A549 (cell line): ENCODE results near the gene SLC25A11. TPM values are rescaled to one million over a fixed set of nuclear protein-coding genes. Genes with fewer than 3 reads are reported as not detected.

ENCODE experiments used
- ATOH8 ChIP-seq: fragments of 250-450 bp; sonication (Bioruptor Pico); IDR thresholded peaks from 2 replicates; pipeline ENCODE4 v1.5.0; 2020; ENCODE audit warnings: low read depth, mild to moderate bottlenecking, moderate library complexity
- CTCF ChIP-seq: fragments of >200 bp; sonication (Bioruptor Twin); formaldehyde crosslinking; IDR thresholded peaks from 3 replicates; pipeline ENCODE4 v1.5.1; 2016
- EHMT2 ChIP-seq: fragments of 200-600 bp; sonication (generic); IDR thresholded peaks from 2 replicates; pipeline ENCODE4 v1.6.1; 2016; ENCODE audit warnings: antibody characterized with exemption, low read depth, mild to moderate bottlenecking, moderate library complexity
- HMGXB4 ChIP-seq: fragments of 250-450 bp; sonication (Bioruptor Pico); IDR thresholded peaks from 2 replicates; pipeline ENCODE4 v1.5.0; 2021; ENCODE audit warnings: mild to moderate bottlenecking, moderate library complexity, borderline replicate concordance
- HOXB5 ChIP-seq: fragments of 250-450 bp; sonication (Bioruptor Pico); IDR thresholded peaks from 2 replicates; pipeline ENCODE4 v1.5.0; 2020; ENCODE audit warnings: mild to moderate bottlenecking, moderate library complexity
- JUN ChIP-seq, 2 experiments: fragments of >200 bp; sonication (Bioruptor Twin); formaldehyde crosslinking; IDR thresholded peaks; 2 replicates in 1 of 2; 3 replicates in 1 of 2; pipeline ENCODE4 v1.6.1; 2016 to 2017
- KDM5A ChIP-seq: fragments of 200-600 bp; sonication (generic); IDR thresholded peaks from 2 replicates; pipeline ENCODE4 v1.6.1; 2016; ENCODE audit warnings: antibody characterized with exemption, mild to moderate bottlenecking
- MAFK ChIP-seq: fragments of 450-650 bp; IDR thresholded peaks from 2 replicates; pipeline ENCODE4 v1.6.1; 2014; ENCODE audit not compliant: partially characterized antibody
- MAZ ChIP-seq: fragments of 150-350 bp; IDR thresholded peaks from 2 replicates; pipeline ENCODE4 v1.6.1; 2014; ENCODE audit warnings: antibody characterized with exemption, low read depth, low read length, borderline replicate concordance
- NFE2L2 ChIP-seq: fragments of 150-350 bp; conservative IDR thresholded peaks from 2 replicates; pipeline ENCODE4 v1.6.1; 2014; ENCODE audit warnings: low read length
- PHF8 ChIP-seq: fragments of 200-600 bp; sonication (generic); IDR thresholded peaks from 2 replicates; pipeline ENCODE4 v1.6.1; 2016; ENCODE audit warnings: low read depth, mild to moderate bottlenecking, antibody characterized with exemption, moderate library complexity, borderline replicate concordance
- POLR2AphosphoS2 ChIP-seq: conservative IDR thresholded peaks from 2 replicates; pipeline ENCODE4 v1.6.1; 2012; ENCODE audit warnings: low read length, improper control_type of control experiment, inconsistent platforms
- RARB ChIP-seq: fragments of 250-450 bp; sonication (Bioruptor Pico); IDR thresholded peaks from 2 replicates; pipeline ENCODE4 v1.8.0; 2021; ENCODE audit warnings: mild to moderate bottlenecking, moderate library complexity
- REST ChIP-seq: fragments of 200-600 bp; sonication (generic); IDR thresholded peaks from 2 replicates; pipeline ENCODE4 v1.6.1; 2016; ENCODE audit warnings: antibody characterized with exemption, mild to moderate bottlenecking, moderate library complexity
- RFX5 ChIP-seq: fragments of 450-650 bp; IDR thresholded peaks from 2 replicates; pipeline ENCODE4 v1.7.1; 2014; ENCODE audit warnings: antibody characterized with exemption, mild to moderate bottlenecking, moderate library complexity
- SMC3 ChIP-seq: fragments of >200 bp; sonication (Bioruptor Twin); formaldehyde crosslinking; IDR thresholded peaks from 3 replicates; pipeline ENCODE4 v1.6.1; 2018; ENCODE audit warnings: inconsistent platforms
- SREBF2 ChIP-seq: fragments of 450-650 bp; IDR thresholded peaks from 2 replicates; pipeline ENCODE4 v1.6.1; 2014; ENCODE audit warnings: mild to moderate bottlenecking, moderate library complexity
- TFCP2L1 ChIP-seq: fragments of 250-450 bp; sonication (Bioruptor Pico); IDR thresholded peaks from 2 replicates; pipeline ENCODE4 v1.5.0; 2021; ENCODE audit warnings: mild to moderate bottlenecking
- TP53 ChIP-seq: fragments of 250-450 bp; sonication (Bioruptor Pico); IDR thresholded peaks from 2 replicates; pipeline ENCODE4 v1.5.0; 2021; ENCODE audit warnings: mild to moderate bottlenecking, moderate library complexity
- ZC3H11A ChIP-seq: fragments of 450-650 bp; IDR thresholded peaks from 2 replicates; pipeline ENCODE4 v1.6.1; 2014; ENCODE audit warnings: antibody characterized with exemption, mild to moderate bottlenecking
- ZNF302 ChIP-seq: fragments of 250-450 bp; sonication (Bioruptor Pico); IDR thresholded peaks from 2 replicates; pipeline ENCODE4 v1.9.0; 2021; ENCODE audit warnings: inconsistent platforms, mild to moderate bottlenecking, moderate library complexity
- polyA plus RNA-seq, 4 experiments: library from polyadenylated mRNA; depleted of rRNA in 3 of 4; stranded (reverse); fragments of >200 nt; fragmentation: RNase III in 1 of 4; extraction: RNeasy Plus Mini Kit Qiagen cat#74134 plus additional on column Dnase treatment in 1 of 4; gene quantifications; 2 replicates in 3 of 4; 3 replicates in 1 of 4; pipeline ENCODE4 v1.2.3, GENCODE V29; 2011 to 2017

The SLC25A11 gene
- polyA plus RNA-seq, 2 of the 4 experiments (the other 2 are of a cell fraction): 60.2 to 69.2 TPM

- no peak; the same call in 1 of the 2 replicates for TF ChIP-seq REST
- no peak for TF ChIP-seq NFE2L2
- peak; percentile 47; the same call in 1 of the 2 replicates for TF ChIP-seq PHF8
- TF ChIP-seq SREBF2: no peak; the same call in 1 of the 2 replicates
- no peak for TF ChIP-seq CTCF
- peak; percentile 35 for TF ChIP-seq MAFK
- no peak for TF ChIP-seq HMGXB4 (CRISPR knock-in tag)
- no peak for TF ChIP-seq MAZ
- no peak for TF ChIP-seq HOXB5
- no peak for TF ChIP-seq POLR2AphosphoS2
- no peak for TF ChIP-seq ZC3H11A
- TF ChIP-seq TFCP2L1 (CRISPR knock-in tag): 0 out of 2 replicates have a peak, but pooled peaks have one; percentile 73
- no peak for TF ChIP-seq KDM5A
- no peak for TF ChIP-seq RARB (CRISPR knock-in tag)
- no peak for TF ChIP-seq EHMT2
- TF ChIP-seq SMC3: no peak
- TF ChIP-seq TP53 (CRISPR knock-in tag): peak; percentile 89
- TF ChIP-seq RFX5: peak; percentile 79
- peak; percentile 86; the same call in 1 of the 2 replicates for TF ChIP-seq ATOH8
- no peak; a peak in 2 of 5 replicates for TF ChIP-seq JUN (IDR thresholded peaks at IDR 0.05)
- TF ChIP-seq ZNF302 (CRISPR knock-in tag): no peak
Observed at GRCh38 chr17:4966844-4967538, 27.1 kb upstream of the SLC25A11 start (continued).
